H9 (cell line): ENCODE measurements around the gene ZFP36. TPM values are rescaled to one million over a fixed set of nuclear protein-coding genes. Genes with fewer than 3 reads are reported as not detected.

Experiments used
- DNase-seq: peaks from one replicate; pipeline ENCODE4 v3.0.0-alpha.2; 2017
- H2AFZ ChIP-seq: one replicate; pipeline ENCODE4 v1.6.1; 2013; ENCODE audit warnings: mild to moderate bottlenecking, low read length, control low read depth, moderate library complexity
- H2AK5ac ChIP-seq: 2 replicates; pipeline ENCODE4 v1.6.1; 2013; ENCODE audit warnings: low read length, control low read depth, mixed read lengths; ENCODE audit not compliant: insufficient read length
- H2BK120ac ChIP-seq: one replicate; pipeline ENCODE4 v1.6.1; 2013; ENCODE audit warnings: low read depth, mild to moderate bottlenecking, low read length, control low read depth, inconsistent platforms; ENCODE audit not compliant: poor library complexity, severe bottlenecking
- H2BK12ac ChIP-seq: 2 replicates; pipeline ENCODE4 v1.6.1; 2013; ENCODE audit warnings: low read length, control low read depth, mixed read lengths, low read depth; ENCODE audit not compliant: insufficient read length
- H2BK15ac ChIP-seq: 2 replicates; pipeline ENCODE4 v1.6.1; 2013; ENCODE audit warnings: low read depth, low read length, control low read depth
- H2BK20ac ChIP-seq: one replicate; pipeline ENCODE4 v1.6.1; 2013; ENCODE audit warnings: low read depth, mild to moderate bottlenecking, low read length, control low read depth, inconsistent platforms; ENCODE audit not compliant: poor library complexity, severe bottlenecking
- H2BK5ac ChIP-seq: 2 replicates; pipeline ENCODE4 v1.6.1; 2013; ENCODE audit warnings: low read length, control low read depth, mixed read lengths; ENCODE audit not compliant: insufficient read length
- H3K14ac ChIP-seq: 2 replicates; pipeline ENCODE4 v1.6.1; 2013; ENCODE audit warnings: low read length, control low read depth; ENCODE audit not compliant: insufficient read depth
- H3K18ac ChIP-seq: 2 replicates; pipeline ENCODE4 v1.6.1; 2013; ENCODE audit warnings: low read depth, mild to moderate bottlenecking, mixed read lengths, low read length, control low read depth; ENCODE audit not compliant: insufficient read length
- H3K23ac ChIP-seq: 2 replicates; pipeline ENCODE4 v1.6.1; 2013; ENCODE audit warnings: low read length, control low read depth, mixed read lengths, low read depth; ENCODE audit not compliant: insufficient read length
- H3K23me2 ChIP-seq: 2 replicates; pipeline ENCODE4 v1.6.1; 2013; ENCODE audit warnings: low read depth, mild to moderate bottlenecking, mixed read lengths, low read length, control low read depth; ENCODE audit not compliant: insufficient read length, poor library complexity, severe bottlenecking
- H3K27ac ChIP-seq: 2 replicates; pipeline ENCODE4 v1.5.1; 2013; ENCODE audit warnings: low read length, control low read depth, mixed read lengths, low read depth; ENCODE audit not compliant: insufficient read length
- H3K27me3 ChIP-seq: 2 replicates; pipeline ENCODE4 v1.6.1; 2013; ENCODE audit warnings: low read length, control low read depth, inconsistent platforms; ENCODE audit not compliant: insufficient read depth
- H3K4ac ChIP-seq: 2 replicates; pipeline ENCODE4 v1.6.1; 2013; ENCODE audit warnings: low read depth, mild to moderate bottlenecking, control low read depth, inconsistent platforms, low read length, moderate library complexity
- H3K4me1 ChIP-seq: 2 replicates; pipeline ENCODE4 v1.6.1; 2013; ENCODE audit warnings: low read length, control low read depth, inconsistent platforms; ENCODE audit not compliant: insufficient read depth
- H3K4me2 ChIP-seq: 2 replicates; pipeline ENCODE4 v1.6.1; 2013; ENCODE audit warnings: low read length, control low read depth, mixed read lengths; ENCODE audit not compliant: insufficient read length, insufficient read depth
- H3K56ac ChIP-seq: 2 replicates; pipeline ENCODE4 v1.6.1; 2013; ENCODE audit warnings: low read depth, mild to moderate bottlenecking, mixed read lengths, low read length, control low read depth; ENCODE audit not compliant: insufficient read length
- H3K79me1 ChIP-seq: 2 replicates; pipeline ENCODE4 v1.6.1; 2013; ENCODE audit warnings: low read depth, mild to moderate bottlenecking, moderate library complexity, low read length, control low read depth, inconsistent platforms; ENCODE audit not compliant: insufficient read depth, poor library complexity, severe bottlenecking
- H3K79me2 ChIP-seq: 2 replicates; pipeline ENCODE4 v1.6.1; 2013; ENCODE audit warnings: low read length, control low read depth, inconsistent platforms; ENCODE audit not compliant: insufficient read depth
- H3K9ac ChIP-seq: 2 replicates; pipeline ENCODE4 v1.6.1; 2013; ENCODE audit warnings: low read length, control low read depth, mixed read lengths; ENCODE audit not compliant: insufficient read length; ENCODE audit errors: extremely low read depth
- H3K9me3 ChIP-seq: one replicate; pipeline ENCODE4 v1.6.1; 2013; ENCODE audit warnings: low read depth, low read length, inconsistent platforms; ENCODE audit not compliant: control insufficient read depth
- H3T11ph ChIP-seq: one replicate; pipeline ENCODE4 v1.6.1; 2013; ENCODE audit warnings: mild to moderate bottlenecking, low read length, control low read depth, inconsistent platforms
- H4K20me1 ChIP-seq: one replicate; pipeline ENCODE4 v1.6.1; 2013; ENCODE audit not compliant: control insufficient read depth, insufficient read length, insufficient read depth
- H4K5ac ChIP-seq: 2 replicates; pipeline ENCODE4 v1.6.1; 2013; ENCODE audit warnings: low read depth, mild to moderate bottlenecking, mixed read lengths, low read length, control low read depth; ENCODE audit not compliant: insufficient read length
- H4K8ac ChIP-seq: replicated peaks from 2 replicates; pipeline ENCODE4 v1.6.1; 2013; ENCODE audit warnings: low read length, control low read depth, mixed read lengths, low read depth; ENCODE audit not compliant: insufficient read length
- H4K91ac ChIP-seq: 2 replicates; pipeline ENCODE4 v1.6.1; 2013; ENCODE audit warnings: low read depth, mild to moderate bottlenecking, moderate library complexity, mixed read lengths, low read length, control low read depth; ENCODE audit not compliant: insufficient read length
- H3K27ac Mint-ChIP-seq, 3 experiments: 2 replicates in 2 of 3; 3 replicates in 1 of 3; pipeline ENCODE4 v1.8.0; 2020 to 2021; ENCODE audit warnings: mixed read lengths in 3 of 3, mild to moderate bottlenecking in 1 of 3, moderate library complexity in 1 of 3
- H3K27me3 Mint-ChIP-seq: 2 replicates; pipeline ENCODE4 v1.8.0; 2021; ENCODE audit warnings: low read depth, mild to moderate bottlenecking, moderate library complexity, mixed read lengths
- H3K36me3 Mint-ChIP-seq, 3 experiments: 2 replicates in 2 of 3; 3 replicates in 1 of 3; pipeline ENCODE4 v1.8.0; 2020 to 2021; ENCODE audit warnings: low read depth in 3 of 3, mixed read lengths in 3 of 3; ENCODE audit not compliant: insufficient read depth in 1 of 3
- H3K4me1 Mint-ChIP-seq, 2 experiments: 2 replicates each; pipeline ENCODE4 v1.8.0; 2020; ENCODE audit warnings: mixed read lengths in 2 of 2
- H3K4me3 Mint-ChIP-seq, 2 experiments: 2 replicates in 1 of 2; 3 replicates in 1 of 2; pipeline ENCODE4 v1.8.0; 2020 to 2021; ENCODE audit warnings: mild to moderate bottlenecking in 2 of 2, mixed read lengths in 2 of 2, moderate library complexity in 1 of 2
- H3K9me3 Mint-ChIP-seq, 2 experiments: 2 replicates in 1 of 2; 3 replicates in 1 of 2; pipeline ENCODE4 v1.8.0; 2020; ENCODE audit warnings: mild to moderate bottlenecking in 2 of 2, mixed read lengths in 2 of 2, moderate library complexity in 1 of 2
- CTCF ChIP-seq: fragments of 200-600 bp; sonication (generic); conservative IDR thresholded peaks from 3 replicates; pipeline ENCODE4 v1.8.0; 2021; ENCODE audit warnings: antibody characterized with exemption, mild to moderate bottlenecking
- WGBS: extraction: QIAGEN DNeasy Blood & Tissue Kit; methylation state at CpG from one replicate; pipeline ENCODE4 v1.1.7; 2013; ENCODE audit warnings: missing lambda C conversion rate, low lambda C conversion rate, mixed read lengths; ENCODE audit not compliant: insufficient read length; ENCODE audit errors: extremely low coverage; 5-methylcytosine and 5-hydroxymethylcytosine counted together
- total RNA-seq: library from RNA; stranded (reverse); gene quantifications from 2 replicates; pipeline ENCODE4 v1.2.1, GENCODE V29; 2021

The ZFP36 gene
- total RNA-seq, 1 experiment from 2014 or later = 14.6 TPM

DNA sequence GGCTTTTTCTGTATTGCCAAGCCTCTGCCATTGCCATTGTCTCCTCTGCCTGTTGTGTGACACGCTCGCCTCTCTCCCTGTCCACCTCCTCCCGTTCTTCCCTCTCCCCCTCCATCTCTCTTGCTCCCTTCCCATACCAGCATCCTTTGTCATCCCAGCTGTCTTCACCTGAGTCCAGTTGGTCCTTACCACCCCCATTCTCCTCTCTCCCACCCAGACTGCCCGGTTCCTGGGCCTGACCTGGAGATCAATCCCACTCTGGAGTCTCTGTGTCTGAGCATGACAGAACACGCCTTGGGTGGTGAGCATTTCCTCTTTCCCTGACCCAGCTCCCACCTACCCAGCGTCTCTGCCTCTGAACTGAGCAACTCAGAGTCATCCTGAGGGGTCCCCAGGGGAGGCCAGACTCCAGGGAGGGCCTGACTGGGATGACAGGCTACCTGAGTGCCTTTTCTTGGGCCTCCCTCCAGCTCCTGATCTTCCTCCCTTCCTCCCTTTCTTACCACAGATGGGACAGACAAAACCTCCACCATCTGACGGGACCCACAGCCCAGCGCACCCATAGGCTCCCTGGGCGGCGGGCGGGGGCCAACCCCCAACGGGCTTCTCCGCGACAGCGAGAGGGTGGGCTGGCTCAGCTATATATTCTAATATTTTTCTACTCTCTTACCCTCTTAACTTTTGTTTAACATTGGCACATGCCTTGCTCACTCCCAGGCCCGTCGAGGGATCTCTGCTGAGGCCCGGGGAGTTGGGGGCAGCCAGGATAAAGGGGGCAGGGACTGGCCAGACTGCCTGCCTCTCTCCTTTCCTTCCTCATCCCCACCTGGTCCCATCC lies 23.4 kb upstream of the ZFP36 start:
- Histone ChIP-seq H4K8ac (no peak overlapping the region), H2BK20ac (no peak overlapping the region), H2BK120ac (no peak overlapping the region), H3K79me2 (no peaks in the 10 kb centered on the region), H3K4me2 (no peak overlapping the region), H4K91ac (no peak overlapping the region), H3K4ac (no peak overlapping the region), H3K79me1 (no peaks in the 10 kb centered on the region), H3K18ac (no peak overlapping the region), H2BK15ac (no peak overlapping the region), H4K20me1 (peaks cover 2% of the 10 kb centered on the region), H2BK5ac (no peak overlapping the region), H3K23me2 (no peaks in the 10 kb centered on the region), H3K9ac (no peak overlapping the region), H3T11ph (no peak overlapping the region), H4K5ac (no peak overlapping the region), H3K4me1 (no peaks in the 10 kb centered on the region), H3K27ac (no peak overlapping the region), H3K14ac (no peak overlapping the region; the same call in 1 of the 2 replicates), H2BK12ac (no peak overlapping the region), H3K27me3 (no peaks in the 10 kb centered on the region), H2AK5ac (no peak overlapping the region), H2AFZ (no peak overlapping the region), H3K9me3 (no peaks in the 10 kb centered on the region), H3K23ac (no peak overlapping the region), H3K56ac (no peak overlapping the region)
- no peaks in the 10 kb centered on the region for H3K27me3 Mint-ChIP-seq
- H3K9me3 Mint-ChIP-seq = no peaks in the 10 kb centered on the region
- no peak for DNase-seq
- H3K36me3 Mint-ChIP-seq = peaks cover 48 to 92% (median 90%) of the 10 kb centered on the region in 3 experiments
- no peak overlapping the region for H3K4me3 Mint-ChIP-seq
- no peak overlapping the region for H3K27ac Mint-ChIP-seq
- peaks cover 2 to 4% of the 10 kb centered on the region in 2 experiments; a peak in 2 of 4 replicates for H3K4me1 Mint-ChIP-seq
- TF ChIP-seq CTCF = no peak
- no CpG with 5 or more reads among the region's 18 CpGs for WGBS
